ENCODE measurements around the gene LRRN4CL. TPM values are rescaled to one million over a fixed set of nuclear protein-coding genes. Genes with fewer than 3 reads are reported as not detected.

Gene LRRN4CL
- total and polyA plus RNA-seq, 9 of the 15 experiments (the other 6 are each of a cell fraction or from before 2014, with no cell fraction given) = 0.03 to 0.11 (median 0.05) TPM; not detected in 4

GRCh38 chr11:62728171-62728988 lies 39.0 kb upstream of the LRRN4CL start, which contains the start of gene TTC9C (continued):
- TF ChIP-seq PTRF (tag; IDR thresholded peaks at IDR 0.05) (no peak), FOXP4 (CRISPR knock-in tag; IDR thresholded peaks at IDR 0.05; ENCODE audit: borderline replicate concordance) (no peak), FOXA1 (IDR thresholded peaks at IDR 0.05; ENCODE audit: borderline replicate concordance) (no peak), ELF1 (tag; IDR thresholded peaks at IDR 0.05) (peak; percentile 91), POLR2B (IDR thresholded peaks at IDR 0.05; ENCODE audit: low read depth, partially characterized antibody) (peak; percentile 72), STAT5A (IDR thresholded peaks at IDR 0.05; ENCODE audit: borderline replicate concordance, low read length) (no peak), TCF7L2 (IDR thresholded peaks at IDR 0.05; ENCODE audit: low read depth, low read length) (no peak), ZNF277 (CRISPR knock-in tag; IDR thresholded peaks at IDR 0.05; ENCODE audit: borderline replicate concordance) (no peak)
- TF ChIP-seq, protein P1, sequence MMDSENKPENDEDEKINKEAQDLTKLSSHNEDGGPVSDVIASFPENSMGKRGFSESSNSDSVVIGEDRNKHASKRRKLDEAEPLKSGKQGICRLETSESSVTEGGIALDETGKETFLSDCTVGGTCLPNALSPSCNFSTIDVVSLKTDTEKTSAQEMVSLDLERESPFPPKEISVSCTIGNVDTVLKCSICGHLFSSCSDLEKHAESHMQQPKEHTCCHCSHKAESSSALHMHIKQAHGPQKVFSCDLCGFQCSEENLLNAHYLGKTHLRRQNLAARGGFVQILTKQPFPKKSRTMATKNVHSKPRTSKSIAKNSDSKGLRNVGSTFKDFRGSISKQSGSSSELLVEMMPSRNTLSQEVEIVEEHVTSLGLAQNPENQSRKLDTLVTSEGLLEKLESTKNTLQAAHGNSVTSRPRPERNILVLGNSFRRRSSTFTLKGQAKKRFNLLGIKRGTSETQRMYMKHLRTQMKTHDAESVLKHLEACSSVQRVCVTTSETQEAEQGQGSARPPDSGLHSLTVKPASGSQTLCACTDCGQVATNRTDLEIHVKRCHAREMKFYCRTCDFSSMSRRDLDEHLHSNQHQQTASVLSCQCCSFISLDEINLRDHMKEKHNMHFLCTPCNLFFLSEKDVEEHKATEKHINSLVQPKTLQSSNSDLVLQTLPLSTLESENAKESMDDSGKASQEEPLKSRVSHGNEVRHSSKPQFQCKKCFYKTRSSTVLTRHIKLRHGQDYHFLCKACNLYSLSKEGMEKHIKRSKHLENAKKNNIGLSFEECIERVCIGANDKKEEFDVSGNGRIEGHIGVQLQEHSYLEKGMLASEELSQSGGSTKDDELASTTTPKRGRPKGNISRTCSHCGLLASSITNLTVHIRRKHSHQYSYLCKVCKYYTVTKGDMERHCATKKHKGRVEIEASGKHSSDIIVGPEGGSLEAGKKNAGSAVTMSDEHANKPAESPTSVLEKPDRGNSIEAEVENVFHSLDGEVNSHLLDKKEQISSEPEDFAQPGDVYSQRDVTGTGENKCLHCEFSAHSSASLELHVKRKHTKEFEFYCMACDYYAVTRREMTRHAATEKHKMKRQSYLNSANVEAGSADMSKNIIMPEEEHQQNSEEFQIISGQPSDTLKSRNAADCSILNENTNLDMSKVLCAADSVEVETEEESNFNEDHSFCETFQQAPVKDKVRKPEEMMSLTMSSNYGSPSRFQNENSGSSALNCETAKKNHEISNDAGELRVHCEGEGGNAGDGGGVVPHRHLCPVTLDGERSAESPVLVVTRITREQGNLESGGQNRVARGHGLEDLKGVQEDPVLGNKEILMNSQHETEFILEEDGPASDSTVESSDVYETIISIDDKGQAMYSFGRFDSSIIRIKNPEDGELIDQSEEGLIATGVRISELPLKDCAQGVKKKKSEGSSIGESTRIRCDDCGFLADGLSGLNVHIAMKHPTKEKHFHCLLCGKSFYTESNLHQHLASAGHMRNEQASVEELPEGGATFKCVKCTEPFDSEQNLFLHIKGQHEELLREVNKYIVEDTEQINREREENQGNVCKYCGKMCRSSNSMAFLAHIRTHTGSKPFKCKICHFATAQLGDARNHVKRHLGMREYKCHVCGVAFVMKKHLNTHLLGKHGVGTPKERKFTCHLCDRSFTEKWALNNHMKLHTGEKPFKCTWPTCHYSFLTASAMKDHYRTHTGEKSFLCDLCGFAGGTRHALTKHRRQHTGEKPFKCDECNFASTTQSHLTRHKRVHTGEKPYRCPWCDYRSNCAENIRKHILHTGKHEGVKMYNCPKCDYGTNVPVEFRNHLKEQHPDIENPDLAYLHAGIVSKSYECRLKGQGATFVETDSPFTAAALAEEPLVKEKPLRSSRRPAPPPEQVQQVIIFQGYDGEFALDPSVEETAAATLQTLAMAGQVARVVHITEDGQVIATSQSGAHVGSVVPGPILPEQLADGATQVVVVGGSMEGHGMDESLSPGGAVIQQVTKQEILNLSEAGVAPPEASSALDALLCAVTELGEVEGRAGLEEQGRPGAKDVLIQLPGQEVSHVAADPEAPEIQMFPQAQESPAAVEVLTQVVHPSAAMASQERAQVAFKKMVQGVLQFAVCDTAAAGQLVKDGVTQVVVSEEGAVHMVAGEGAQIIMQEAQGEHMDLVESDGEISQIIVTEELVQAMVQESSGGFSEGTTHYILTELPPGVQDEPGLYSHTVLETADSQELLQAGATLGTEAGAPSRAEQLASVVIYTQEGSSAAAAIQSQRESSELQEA (IDR thresholded peaks at IDR 0.05; ENCODE audit: low read depth) = no peak
- TF ChIP-seq, protein P2, sequence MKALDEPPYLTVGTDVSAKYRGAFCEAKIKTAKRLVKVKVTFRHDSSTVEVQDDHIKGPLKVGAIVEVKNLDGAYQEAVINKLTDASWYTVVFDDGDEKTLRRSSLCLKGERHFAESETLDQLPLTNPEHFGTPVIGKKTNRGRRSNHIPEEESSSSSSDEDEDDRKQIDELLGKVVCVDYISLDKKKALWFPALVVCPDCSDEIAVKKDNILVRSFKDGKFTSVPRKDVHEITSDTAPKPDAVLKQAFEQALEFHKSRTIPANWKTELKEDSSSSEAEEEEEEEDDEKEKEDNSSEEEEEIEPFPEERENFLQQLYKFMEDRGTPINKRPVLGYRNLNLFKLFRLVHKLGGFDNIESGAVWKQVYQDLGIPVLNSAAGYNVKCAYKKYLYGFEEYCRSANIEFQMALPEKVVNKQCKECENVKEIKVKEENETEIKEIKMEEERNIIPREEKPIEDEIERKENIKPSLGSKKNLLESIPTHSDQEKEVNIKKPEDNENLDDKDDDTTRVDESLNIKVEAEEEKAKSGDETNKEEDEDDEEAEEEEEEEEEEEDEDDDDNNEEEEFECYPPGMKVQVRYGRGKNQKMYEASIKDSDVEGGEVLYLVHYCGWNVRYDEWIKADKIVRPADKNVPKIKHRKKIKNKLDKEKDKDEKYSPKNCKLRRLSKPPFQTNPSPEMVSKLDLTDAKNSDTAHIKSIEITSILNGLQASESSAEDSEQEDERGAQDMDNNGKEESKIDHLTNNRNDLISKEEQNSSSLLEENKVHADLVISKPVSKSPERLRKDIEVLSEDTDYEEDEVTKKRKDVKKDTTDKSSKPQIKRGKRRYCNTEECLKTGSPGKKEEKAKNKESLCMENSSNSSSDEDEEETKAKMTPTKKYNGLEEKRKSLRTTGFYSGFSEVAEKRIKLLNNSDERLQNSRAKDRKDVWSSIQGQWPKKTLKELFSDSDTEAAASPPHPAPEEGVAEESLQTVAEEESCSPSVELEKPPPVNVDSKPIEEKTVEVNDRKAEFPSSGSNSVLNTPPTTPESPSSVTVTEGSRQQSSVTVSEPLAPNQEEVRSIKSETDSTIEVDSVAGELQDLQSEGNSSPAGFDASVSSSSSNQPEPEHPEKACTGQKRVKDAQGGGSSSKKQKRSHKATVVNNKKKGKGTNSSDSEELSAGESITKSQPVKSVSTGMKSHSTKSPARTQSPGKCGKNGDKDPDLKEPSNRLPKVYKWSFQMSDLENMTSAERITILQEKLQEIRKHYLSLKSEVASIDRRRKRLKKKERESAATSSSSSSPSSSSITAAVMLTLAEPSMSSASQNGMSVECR (CRISPR knock-in tag; IDR thresholded peaks at IDR 0.05) = peak; percentile 80

Measured in K562 (cell line).